GM12891 (cell line): ENCODE measurements around the gene TMEM255B.
"Not testable (repeated sequence)": the region's sequence is repeated elsewhere in the genome, so short reads cannot be mapped to it uniquely, and the experiment has no call there.

Experiments
- DNase-seq: peaks from one replicate; pipeline ENCODE4 v3.0.0; 2011; ENCODE audit warnings: low spot score; ENCODE audit not compliant: insufficient read length
- FAIRE-seq: peaks from 2 replicates; lab custom pipeline; 2011; peaks lifted over from hg19 to GRCh38; lab: Jason Lieb, UNC
- PAX5 ChIP-seq: IDR thresholded peaks from 2 replicates; pipeline ENCODE4 v1.6.1; 2011; ENCODE audit warnings: low read length, moderate library complexity, mild to moderate bottlenecking; ENCODE audit not compliant: insufficient read depth, severe bottlenecking
- POLR2A ChIP-seq: IDR thresholded peaks from 2 replicates; pipeline ENCODE4 v1.6.1; 2011; ENCODE audit warnings: low read depth, low read length, control low read depth
- POLR2AphosphoS5 ChIP-seq: IDR thresholded peaks from 2 replicates; pipeline ENCODE4 v1.6.1; 2011; ENCODE audit warnings: low read depth, low read length, control low read depth
- POU2F2 ChIP-seq: IDR thresholded peaks from 2 replicates; pipeline ENCODE4 v1.6.1; 2011; ENCODE audit warnings: low read depth, mild to moderate bottlenecking, control low read depth, low read length, moderate library complexity
- SPI1 ChIP-seq: IDR thresholded peaks from 2 replicates; pipeline ENCODE4 v1.6.1; 2011; ENCODE audit warnings: low read depth, low read length, control low read depth
- TAF1 ChIP-seq: IDR thresholded peaks from 2 replicates; pipeline ENCODE4 v1.6.1; 2011; ENCODE audit warnings: low read depth, low read length, control low read depth

TMEM255B gene

GRCh38 chr13:113743366-113744195, 15.4 kb upstream of the TMEM255B start:
- TF ChIP-seq POLR2A (no peak), POU2F2 (no peak), SPI1 (no peak), POLR2AphosphoS5 (no peak), PAX5 (no peak), TAF1 (no peak)
- FAIRE-seq (no peak), DNase-seq (no peak)

DNA sequence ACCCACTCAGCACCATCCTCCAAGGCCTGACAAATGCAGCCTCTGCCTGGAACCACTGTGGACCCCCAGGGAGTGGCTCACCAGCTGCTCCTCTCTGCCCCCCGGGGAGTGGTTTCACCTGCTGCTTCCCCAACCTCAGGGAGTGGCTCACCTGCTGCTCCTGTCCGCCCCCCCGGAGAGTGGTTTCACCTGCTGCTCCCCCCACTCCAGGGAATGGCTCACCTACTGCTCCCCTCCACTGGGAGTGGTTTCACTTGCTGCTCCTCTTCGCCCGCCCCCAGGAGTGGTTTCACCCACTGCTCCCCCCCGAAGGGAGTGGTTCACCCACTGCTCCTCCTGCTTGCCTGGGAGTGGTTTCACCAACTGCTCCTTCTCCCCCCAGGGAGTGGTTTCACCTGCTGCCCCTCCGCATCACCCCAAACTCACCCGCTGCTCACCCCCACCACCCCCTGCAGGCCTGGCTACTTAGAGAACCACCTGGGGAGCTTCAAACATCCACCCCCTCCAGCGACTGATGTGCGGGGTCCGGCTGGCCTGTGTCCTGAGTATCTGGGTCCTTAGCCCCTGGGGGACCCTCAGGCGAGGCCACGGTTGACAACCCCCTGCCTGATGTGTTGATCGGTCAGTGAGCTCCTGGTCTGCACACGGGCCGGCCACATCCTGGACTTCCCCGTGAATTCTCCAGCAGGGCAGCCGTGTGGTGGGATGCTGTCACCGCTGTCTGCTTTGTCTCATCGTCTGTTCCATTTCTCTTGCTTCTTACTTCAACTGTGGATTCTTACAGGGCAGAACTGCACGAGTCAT, 14.6 kb upstream of the TMEM255B start:
- no peak for TF ChIP-seq PAX5
- no peak for TF ChIP-seq POU2F2
- no peak for TF ChIP-seq SPI1
- no peak for TF ChIP-seq POLR2AphosphoS5
- no peak for TF ChIP-seq POLR2A
- TF ChIP-seq TAF1, result no peak
- FAIRE-seq (no peak), DNase-seq (no peak)

DNA sequence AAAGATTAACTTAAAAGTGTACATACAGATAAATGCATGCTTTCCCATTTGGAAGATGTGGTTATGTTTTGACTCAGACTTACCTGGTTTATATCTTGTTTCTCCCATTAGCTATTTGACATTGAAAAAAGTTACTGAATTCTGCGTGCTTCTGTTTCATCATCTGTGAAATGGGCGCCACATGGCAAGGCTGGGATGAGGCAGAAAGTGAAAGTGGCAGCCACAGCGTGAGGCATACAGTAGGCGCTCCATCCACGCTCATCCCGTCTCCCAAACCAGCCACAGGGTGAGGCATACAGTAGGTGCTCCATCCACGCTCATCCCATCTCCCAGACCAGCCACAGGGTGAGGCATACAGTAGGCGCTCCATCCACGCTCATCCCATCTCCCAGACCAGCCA, 14.0 kb upstream of the TMEM255B start:
- DNase-seq (no peak), FAIRE-seq (no peak)
- no peak for TF ChIP-seq TAF1
- TF ChIP-seq POLR2A, result no peak
- TF ChIP-seq SPI1, result no peak
- no peak for TF ChIP-seq POU2F2
- TF ChIP-seq PAX5, result no peak
- no peak for TF ChIP-seq POLR2AphosphoS5

DNA sequence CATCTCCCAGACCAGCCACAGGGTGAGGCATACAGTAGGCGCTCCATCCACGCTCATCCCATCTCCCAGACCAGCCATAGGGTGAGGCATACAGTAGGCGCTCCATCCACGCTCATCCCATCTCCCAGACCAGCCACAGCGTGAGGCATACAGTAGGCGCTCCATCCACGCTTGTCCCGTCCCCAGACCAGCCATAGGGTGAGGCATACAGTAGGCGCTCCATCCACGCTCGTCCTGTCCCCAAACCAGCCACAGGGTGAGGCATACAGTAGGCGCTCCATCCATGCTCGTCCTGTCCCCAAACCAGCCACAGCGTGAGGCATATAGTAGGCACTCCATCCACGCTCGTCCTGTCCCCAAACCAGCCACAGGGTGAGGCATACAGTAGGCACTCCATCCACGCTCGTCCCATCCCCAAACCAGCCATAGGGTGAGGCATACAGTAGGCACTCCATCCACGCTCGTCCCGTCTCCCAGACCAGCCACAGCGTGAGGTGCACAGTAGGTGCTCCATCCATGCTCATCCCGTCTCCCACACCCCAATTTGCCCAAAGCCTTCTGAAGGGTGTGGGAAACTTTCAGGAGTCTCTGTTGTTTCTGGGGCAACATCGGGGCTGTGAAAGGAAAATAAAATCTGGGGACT, 13.4 kb upstream of the TMEM255B start:
- not testable (repeated sequence) for FAIRE-seq, DNase-seq

DNA sequence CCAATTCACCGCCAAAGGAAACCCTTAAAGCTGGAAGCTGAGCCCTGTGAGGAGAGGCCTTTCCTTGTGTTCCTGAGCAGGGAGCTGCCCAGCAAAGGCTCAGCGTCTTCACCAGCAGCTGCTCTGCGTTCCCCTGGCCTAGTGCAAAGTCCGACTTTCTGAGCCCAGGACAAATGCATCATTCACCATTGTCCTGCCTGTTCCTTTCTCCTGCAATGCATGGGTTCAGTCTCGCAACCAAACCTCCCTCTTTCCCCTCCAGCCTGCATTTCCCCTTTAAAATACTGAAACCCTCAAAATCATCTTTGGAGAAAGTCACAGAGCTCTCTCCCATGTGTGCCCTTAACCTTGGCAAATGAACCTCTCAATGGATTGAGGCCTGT, 12.9 kb upstream of the TMEM255B start:
- FAIRE-seq, result no peak
- TF ChIP-seq POU2F2 (no peak), POLR2A (no peak), TAF1 (no peak), POLR2AphosphoS5 (no peak), PAX5 (no peak), SPI1 (no peak)
- no peak for DNase-seq

DNA sequence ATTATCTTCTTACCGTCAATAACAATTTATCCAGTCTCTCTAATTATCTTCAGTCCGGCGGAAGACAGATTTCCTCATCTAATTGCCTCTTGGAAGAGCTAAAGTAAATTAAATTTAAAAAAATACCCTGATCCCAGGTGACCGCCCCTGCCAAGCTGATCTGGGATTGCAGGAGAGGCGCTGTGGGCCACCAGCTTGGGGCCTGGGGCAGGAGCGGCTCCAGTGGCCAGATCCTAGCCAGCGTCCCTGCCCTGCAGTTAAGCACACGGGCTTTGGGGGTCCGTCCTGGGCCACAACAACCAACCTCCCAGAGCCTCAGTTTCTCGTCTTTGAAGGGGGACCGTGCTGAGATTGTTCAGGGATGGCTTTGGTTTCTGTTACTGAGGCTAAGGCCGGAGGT, 12.4 kb upstream of the TMEM255B start:
- FAIRE-seq, result no peak
- DNase-seq, result no peak
- TF ChIP-seq PAX5, result no peak
- no peak for TF ChIP-seq POLR2AphosphoS5
- no peak for TF ChIP-seq SPI1
- no peak for TF ChIP-seq POLR2A
- TF ChIP-seq POU2F2, result no peak
- TF ChIP-seq TAF1, result no peak

- no peak for TF ChIP-seq TAF1
- no peak for TF ChIP-seq POU2F2
- no peak for TF ChIP-seq POLR2AphosphoS5
- TF ChIP-seq POLR2A, result no peak
- TF ChIP-seq PAX5, result no peak
- no peak for TF ChIP-seq SPI1
- DNase-seq (no peak), FAIRE-seq (no peak)
Measured at GRCh38 chr13:113747291-113747833, 11.7 kb upstream of the TMEM255B start.

DNA sequence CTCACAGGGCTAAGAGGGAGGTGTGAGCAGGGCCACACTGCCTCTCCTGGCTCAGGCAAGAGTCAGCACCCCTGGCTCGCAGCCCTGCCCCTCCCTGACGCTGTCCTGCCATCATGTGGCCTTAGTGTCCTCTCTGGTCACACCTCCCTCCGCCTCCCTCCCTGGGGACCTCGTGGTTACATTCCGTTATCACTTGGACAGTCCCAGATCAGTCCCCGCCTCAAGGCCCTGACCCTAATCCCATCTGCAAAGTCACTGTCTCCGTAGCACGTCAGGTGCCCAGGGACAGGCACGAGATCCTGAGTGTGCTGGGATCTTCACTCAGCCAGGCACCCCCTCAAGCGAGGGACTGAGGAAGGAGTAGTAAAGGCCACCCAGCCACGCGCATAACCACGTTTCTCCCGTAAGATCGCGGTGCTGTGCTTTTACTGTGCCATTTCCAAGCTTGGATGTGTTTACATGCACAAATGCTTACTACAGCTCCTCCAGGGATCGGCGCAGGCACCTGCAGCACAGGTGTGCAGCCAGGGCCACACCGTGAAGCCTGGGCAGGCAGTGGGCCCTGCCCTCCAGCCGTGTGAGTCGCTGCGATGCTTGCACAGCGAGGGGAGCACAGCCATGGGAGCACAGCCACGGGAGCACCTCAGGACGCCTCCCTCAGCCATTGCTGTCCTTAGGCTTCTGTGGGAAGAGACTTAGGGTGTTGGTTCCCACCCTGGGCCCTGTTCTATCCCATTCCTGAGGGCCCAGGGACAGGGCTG, 10.7 kb upstream of the TMEM255B start:
- FAIRE-seq, result no peak
- TF ChIP-seq POLR2A (no peak), SPI1 (no peak), POLR2AphosphoS5 (no peak), TAF1 (no peak), PAX5 (no peak), POU2F2 (no peak)
- DNase-seq, result no peak
